ENCODE data around the gene TPRN.
A peak's percentile ranks its signal among the peaks of the same experiment; 100 is the strongest.

Gene TPRN

GRCh38 chr9:137223078-137223970, 22.8 kb upstream of the TPRN start:
- peak; percentile 98 for DNase-seq

GRCh38 chr9:137222190-137223077, 21.9 kb upstream of the TPRN start, which contains the start of gene RNF208:
RNF208 (minus strand) TSS chr9:137222240; CDS start chr9:137221212, 1,028 bp downstream.
- no peak for DNase-seq

DNA sequence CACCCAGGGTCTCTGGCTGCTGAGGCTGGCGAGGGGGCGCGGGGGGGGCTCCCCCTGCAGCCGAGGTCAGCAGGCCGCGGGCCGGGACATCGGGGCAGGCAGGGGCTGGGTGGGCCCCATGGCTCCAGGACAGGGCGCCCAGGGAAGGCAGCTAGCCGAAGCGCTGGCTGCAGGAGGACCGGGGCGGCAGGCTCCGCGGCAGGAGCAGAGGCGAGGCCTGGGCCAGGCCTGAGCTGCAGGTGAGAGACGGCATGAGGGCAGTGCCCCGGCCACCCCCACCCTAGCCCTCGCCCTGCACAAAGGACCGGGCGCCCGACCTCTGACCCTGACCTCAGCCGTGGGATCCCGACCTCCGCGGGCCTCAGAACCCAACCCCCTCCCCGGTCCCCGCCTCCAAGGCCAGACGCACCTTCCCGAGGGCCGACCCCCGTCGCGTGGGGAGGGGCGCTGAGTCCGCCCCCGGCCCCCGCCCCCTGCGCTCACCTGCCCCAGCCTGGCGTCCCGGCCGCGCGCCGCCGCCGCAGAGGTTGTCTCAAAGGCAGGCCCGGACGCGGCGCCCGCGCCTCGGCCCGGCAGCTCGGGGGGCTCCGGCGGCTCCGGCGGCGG, 21.1 kb upstream of the TPRN start:
- no peak for DNase-seq

- no peak for DNase-seq
These were observed 20.6 kb upstream of the TPRN start for GRCh38 chr9:137221095-137221505.

DNA sequence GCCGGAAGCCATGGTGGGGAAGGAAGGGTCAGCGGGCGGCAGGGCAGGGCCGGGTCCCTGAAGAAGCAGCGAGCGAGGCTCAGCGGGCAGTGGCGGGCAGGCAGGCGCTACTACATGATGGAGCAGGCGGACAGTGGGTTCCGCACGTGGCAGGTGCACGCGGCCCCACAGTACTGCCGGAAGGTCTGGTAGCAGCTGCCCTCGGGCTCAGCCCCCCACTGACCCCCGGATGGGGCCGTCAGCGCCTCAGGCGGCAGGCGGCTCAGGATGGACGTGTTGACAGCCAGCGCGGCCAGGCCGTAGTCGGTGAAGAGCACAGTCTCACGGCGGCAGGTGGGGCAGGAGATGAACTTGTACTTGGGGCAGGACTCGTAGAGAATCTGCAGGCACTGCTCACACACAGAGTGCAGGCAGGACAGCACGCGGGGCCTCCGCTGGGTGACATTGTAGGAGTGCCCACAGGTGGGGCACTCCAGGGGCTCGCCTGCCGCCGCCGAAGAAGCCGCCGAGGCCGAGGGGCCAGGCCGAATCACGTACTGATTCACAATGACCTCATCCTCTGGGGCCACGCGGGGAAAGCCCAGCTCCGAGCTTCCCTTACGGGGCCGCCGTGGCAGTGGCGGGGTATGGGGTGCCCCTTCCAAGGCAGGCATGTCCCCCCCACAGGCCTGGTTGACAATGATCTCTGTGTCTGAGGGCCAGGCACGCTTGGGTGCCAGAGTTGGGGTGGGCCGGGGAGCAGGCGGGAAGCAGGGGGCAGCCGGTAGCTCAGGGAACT, 20.0 kb upstream of the TPRN start:
- no peak for DNase-seq

DNA sequence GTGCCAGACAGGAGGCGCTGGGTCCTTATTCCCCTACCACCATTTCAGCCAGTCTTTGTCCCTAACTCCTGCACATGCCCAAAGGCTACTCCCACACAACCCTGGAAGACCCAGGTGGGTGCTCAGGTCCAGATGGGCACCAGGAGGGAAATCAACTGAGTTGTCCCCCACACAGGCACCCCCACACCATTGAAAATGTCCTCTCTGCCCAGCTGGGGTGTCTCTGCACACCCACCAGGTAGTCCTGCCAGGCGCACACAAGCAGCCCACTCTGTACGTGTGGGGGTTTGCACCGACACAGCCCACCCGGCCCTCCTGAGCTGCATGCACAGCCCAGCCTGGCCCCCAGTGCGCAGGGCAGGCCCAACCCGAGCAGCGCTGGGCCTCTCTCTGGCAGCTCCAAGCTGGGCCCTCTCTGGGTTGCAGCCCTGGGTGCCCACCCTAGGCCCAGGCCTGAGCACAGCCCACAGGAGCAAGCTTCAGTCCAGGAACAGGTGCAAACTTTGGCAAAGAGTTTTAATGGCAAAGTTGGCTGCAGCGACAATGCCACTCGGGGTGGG, 19.3 kb upstream of the TPRN start:
- no peak for DNase-seq

DNA sequence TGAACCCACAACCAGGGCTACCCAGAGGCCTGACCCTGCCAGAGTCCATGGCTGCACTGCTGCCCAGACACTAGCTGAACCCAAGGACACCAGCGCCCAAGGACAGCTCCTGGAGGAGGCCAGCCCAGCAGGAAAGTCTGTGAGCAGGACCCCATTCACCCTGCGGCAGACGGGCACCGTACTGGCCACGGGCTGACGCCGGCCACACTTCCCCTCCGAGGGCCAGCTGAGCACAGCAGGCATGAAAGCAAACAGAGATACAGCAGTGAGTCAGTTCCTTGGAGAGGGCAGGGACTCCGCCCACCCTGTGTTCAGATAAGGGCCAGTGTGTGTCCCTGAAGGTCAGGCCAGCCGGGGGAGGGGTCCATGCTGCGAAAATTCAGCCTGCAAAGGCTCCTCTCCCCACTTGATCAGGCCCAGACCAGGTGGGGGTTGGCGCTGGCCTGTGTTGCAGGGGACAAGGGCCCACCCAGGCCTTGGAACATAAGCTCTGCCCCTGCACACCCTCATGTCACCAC, 18.3 kb upstream of the TPRN start:
- DNase-seq = no peak

DNA sequence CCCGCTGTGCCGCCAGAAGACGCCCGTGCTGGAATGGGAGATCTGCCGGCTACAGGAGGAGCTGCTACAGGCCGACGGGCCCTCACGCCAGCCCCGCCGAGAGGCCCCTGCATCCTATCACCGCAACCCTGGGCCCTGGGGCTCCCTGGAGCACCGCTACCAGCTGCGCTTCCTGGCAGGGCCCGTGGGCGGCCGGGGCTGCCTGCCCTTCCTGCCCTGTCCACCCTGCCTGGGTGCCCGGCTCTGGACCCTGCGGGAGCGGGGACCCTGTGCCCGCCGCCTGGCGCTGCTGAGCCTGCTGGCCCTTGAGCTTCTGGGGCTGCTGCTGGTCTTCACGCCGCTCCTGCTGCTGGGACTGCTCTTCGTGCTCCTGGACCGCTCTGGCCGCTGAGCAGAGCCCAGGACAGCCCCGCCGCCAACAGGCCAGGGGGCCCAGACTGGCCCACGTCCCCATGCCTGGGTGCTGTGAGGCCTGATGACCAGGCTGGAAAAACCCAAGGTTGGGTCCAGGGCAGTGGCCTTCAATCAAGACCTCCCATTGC, 17.7 kb upstream of the TPRN start:
- no peak for DNase-seq

GRCh38 chr9:137217276-137218211, 17.0 kb upstream of the TPRN start:
- DNase-seq = no peak

GRCh38 chr9:137216188-137216965, 15.8 kb upstream of the TPRN start:
- DNase-seq = no peak

GRCh38 chr9:137215196-137215986, 14.8 kb upstream of the TPRN start:
- DNase-seq = no peak

- DNase-seq = no peak
These were observed 14.1 kb upstream of the TPRN start for GRCh38 chr9:137214620-137215019.

- DNase-seq = no peak
These were observed 12.9 kb upstream of the TPRN start for GRCh38 chr9:137213160-137214060.

- DNase-seq = no peak
These were observed 12.0 kb upstream of the TPRN start for GRCh38 chr9:137212520-137212919.

GRCh38 chr9:137211532-137211931, 11.0 kb upstream of the TPRN start:
- no peak for DNase-seq

- no peak for DNase-seq
These were observed 6.1 kb upstream of the TPRN start for GRCh38 chr9:137206602-137207001.

Measured in fibroblast of skin of right biceps (primary cell).